Activated effector memory CD4-positive, alpha-beta T cell treated with anti-CD3 and anti-CD28 coated beads, Interleukin-2, amount 50 U/mL, for 16 hours (primary cell): ENCODE data around the gene FGF2.
"Not testable (repeated sequence)": the region's sequence is repeated elsewhere in the genome, so short reads cannot be mapped to it uniquely, and the experiment has no call there.

Experiments
- DNase-seq: peaks from one replicate; pipeline ENCODE4 v3.0.0-alpha.2; 2020

FGF2 gene

DNA sequence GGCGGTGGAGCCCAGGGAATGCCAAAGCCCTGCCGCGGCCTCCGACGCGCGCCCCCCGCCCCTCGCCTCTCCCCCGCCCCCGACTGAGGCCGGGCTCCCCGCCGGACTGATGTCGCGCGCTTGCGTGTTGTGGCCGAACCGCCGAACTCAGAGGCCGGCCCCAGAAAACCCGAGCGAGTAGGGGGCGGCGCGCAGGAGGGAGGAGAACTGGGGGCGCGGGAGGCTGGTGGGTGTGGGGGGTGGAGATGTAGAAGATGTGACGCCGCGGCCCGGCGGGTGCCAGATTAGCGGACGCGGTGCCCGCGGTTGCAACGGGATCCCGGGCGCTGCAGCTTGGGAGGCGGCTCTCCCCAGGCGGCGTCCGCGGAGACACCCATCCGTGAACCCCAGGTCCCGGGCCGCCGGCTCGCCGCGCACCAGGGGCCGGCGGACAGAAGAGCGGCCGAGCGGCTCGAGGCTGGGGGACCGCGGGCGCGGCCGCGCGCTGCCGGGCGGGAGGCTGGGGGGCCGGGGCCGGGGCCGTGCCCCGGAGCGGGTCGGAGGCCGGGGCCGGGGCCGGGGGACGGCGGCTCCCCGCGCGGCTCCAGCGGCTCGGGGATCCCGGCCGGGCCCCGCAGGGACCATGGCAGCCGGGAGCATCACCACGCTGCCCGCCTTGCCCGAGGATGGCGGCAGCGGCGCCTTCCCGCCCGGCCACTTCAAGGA lies at the start of gene FGF2:
FGF2 (plus strand) TSS at position 279 of the 705 bp plus-strand sequence; CDS start at position 623, 344 bp downstream.
- DNase-seq = peak; percentile 64

GRCh38 chr4:122776916-122777315 lies 49.7 kb upstream of the FGF2 start:
- DNase-seq = no peak

DNA sequence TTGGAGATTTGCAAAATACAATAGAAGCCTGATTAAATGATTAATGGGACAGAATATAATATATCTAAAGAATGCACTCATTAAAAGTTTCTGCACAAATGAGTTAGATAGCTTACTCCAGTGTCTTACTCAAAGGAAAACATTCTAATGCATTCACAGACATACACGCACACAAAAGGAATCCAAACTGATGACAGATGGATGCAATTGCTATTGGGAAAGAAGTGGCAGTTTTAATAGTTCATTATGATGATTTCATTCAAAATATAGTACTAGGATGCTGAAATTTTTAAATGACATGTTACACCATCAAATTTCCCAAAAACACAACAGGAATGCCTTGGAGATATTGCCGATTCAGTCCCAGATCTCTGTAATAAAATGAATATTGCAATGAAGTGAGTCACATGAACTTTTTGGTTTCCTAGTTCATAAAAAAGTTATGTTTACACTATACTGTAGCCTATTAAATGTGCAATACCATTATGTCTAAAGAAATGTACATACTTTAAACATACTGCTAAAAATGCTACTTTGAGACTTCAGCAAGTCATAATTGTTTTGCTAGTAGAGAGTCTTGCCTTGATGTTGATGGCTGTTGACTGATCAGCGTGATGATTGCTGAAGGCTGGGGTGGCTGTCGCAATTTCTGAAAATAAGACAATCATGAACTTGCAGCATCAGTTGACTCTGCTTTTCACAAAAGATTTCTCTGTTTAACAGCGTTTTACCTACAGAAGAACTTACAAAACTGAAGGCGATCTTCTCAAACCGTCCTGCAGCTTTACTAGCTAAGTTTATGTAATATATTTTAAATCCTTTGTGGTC lies 48.6 kb upstream of the FGF2 start:
- no peak for DNase-seq

- DNase-seq = no peak
Observed at GRCh38 chr4:122781486-122781885, 45.1 kb upstream of the FGF2 start.

DNA sequence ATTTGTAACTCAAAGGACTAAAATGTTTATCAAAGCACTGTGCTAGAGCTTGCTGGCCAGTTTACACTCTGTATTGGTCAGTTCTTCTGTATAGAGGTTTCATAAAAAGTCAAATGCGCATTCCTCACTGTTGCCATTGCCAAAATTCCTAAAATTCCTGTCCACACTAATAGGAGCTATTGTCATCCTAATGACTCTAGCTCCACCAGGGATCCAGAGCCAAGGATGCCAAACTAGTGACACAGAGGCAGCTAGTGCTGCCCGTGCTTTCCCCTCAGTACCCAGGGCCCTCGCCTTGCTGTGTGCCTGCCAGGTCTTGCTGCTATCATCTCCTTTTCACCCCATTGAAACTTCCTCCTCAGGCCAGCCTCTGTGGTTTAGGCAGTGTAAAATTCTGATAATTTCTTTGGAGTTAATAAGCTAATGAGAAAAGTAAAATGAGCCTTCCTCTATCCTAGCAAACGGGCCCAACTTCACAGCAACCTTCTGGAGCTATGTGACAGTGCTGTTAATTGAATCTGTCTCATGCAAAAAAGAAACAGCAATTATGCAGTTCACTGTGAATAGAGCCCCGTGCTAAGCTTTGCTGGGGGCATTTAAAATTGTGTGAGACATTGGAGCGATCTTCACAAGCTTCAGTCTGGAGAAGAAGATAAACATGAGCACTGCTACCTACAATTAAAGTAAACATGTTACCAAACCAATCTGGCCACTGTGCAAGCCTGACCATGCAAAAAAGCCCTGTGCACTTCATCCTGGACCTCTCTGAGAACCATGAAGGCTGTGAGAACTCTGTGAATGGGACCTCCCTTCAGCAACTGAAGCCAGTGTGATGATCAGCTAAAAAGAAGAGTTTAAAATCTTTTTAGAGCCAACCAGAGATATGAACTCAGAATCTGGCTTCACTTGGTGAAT lies 43.1 kb upstream of the FGF2 start:
- no peak for DNase-seq

DNA sequence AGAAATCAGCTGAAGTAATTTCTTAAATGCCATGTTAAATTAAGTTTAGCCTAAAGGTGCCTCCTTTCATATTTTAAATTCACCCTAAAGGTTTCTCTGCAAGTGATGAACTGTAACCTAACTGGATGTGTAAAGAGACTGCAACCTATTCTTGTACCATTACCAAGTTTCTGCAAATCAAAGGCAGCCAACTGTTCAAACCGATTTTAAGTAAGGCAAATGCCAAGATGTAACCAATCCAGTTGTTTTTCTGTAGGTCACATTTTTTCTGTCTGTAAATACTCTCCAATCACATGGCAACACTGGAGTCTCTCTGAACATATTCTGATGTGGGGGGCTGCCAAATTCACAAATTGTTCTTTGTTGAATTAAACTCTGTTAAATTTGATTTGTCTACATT lies 42.4 kb upstream of the FGF2 start:
- no peak for DNase-seq

DNA sequence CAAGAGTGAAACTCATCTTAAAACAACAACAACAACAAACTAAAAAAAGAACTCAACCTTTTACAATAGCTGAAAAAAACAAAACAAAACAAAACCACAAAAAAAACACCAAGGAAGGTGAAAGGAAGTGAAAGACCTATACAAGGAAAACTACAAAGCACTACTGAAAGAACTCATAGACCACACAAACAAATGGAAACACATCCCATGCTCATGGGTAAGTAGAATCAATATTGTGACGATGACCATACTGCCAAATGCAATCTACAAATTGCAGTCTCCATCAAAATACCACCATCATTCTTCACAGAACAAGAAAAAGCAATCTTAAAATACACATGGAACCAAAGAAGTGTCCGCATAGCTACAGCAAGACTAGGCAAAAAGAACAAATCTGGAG lies 41.5 kb upstream of the FGF2 start:
- DNase-seq = no peak

DNA sequence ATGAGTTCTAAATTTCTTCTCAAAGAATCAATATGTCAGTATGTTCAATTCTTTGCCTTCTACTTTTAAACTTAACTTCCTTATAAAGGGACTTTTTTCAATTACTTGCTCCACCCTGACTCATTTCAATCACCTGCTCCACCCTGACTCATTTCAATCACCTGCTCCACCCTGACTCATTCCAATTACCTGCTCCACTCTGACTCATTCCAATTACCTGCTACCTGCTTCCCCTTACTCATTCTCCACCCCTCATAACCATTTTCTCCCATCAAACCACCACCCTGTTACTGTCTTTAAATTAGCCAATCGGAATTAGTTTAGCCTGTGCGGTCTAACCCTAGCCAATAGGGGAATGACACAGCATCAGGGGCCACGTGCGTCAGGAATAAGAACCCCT lies 40.3 kb upstream of the FGF2 start:
- not testable (repeated sequence) for DNase-seq

DNA sequence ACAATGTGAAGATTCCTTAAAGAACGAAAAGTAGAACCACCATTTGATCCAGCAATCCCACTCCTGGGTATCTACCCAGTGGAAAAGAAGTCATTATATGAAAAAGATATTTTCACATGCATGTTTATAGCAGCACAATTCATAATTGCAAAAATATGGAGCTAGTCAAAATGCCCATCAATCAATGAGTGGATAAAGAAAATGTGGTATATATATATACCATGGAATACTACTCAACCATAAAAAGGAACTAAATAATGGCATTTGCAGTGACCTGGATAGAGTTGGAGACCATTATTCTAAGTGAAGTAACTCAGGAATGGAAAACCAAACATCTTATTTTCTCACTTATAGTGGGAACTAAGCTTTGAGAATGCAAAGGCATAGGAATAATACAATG lies 39.7 kb upstream of the FGF2 start:
- not testable (repeated sequence) for DNase-seq

DNA sequence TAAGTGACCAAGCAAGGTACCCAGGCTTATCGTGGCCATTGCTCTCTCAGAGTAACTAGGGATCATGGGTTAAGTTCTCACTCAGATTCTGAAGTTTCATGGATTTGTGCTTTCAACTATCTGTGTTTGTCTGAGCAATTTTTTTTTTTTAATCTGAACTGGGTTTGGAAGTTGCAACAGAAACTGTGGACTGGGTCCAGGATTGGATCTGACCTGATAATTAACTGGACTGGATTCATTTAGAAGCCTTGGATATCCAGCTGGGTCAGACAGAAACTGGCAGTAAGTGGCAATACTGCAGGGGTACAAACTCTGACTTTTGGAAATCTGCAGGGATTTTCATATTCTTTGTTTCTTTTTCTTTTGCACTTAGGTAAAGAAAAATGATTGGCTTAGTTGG lies 38.7 kb upstream of the FGF2 start:
- DNase-seq = no peak

DNA sequence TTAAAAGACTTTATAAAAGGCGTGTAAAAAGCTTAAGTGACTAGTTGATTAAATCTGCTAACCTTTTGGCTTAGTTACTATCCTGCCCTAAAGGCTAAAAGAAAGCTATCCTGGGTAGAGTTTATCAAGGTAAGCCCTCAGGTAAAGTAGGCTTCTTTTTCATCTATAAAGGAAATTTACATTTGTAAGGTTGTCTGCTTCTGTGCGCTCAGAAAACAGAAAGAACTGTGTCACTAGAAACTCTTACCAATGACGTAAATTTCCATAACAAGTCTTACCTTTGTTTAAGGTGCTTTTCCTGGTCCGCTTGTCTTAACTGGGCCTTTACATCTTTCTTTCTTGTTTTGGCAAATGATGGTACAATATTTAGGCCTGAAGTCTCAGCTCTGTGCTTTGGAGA lies 37.7 kb upstream of the FGF2 start:
- DNase-seq = no peak

DNA sequence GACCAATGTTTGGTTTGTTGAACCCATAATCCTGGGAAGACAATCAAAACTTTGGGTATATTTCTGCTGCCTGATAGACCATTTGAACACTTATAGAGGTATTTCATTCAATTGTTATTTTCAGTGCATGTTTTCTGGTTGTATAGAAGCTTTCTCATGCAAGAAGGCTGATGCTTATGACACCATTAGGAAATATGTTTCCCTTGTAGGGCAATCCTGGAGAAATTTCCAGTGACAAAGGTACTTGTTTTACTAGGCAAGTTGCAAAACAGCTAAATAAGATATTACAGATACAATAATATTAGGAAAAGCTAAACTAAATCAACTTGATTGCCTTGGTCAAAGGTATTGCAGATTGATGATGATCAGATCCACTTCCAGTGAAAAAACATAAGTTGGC lies 32.8 kb upstream of the FGF2 start:
- no peak for DNase-seq

DNA sequence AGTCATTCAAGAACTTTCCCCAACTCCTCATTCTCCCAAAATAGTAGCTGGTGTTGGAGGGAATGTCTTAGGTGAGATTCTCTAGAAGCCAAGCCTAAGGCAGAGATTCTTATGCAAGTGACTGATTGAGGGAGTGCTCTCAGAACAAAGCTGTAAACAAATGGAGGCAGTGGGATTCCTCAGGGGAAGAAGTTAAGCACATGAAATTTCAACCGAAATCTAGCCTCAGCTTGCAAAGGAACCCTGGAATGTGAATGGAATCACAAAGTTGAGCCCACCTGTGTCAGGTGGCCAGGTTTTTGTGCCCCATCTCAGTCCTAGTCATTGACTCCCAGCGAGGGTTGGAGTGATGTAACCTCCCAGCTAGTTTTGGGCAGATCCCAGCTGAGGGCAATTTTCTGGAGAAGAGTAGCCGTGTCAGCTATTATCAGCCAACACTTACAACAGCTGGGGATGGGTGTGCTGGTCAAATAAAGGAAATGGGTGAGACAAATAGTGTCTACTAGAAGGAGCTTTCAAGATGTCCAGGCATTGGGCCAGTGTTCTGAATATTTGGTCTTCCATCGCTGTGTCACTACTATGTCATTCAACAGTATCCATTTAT lies 29.7 kb upstream of the FGF2 start:
- DNase-seq = no peak

DNA sequence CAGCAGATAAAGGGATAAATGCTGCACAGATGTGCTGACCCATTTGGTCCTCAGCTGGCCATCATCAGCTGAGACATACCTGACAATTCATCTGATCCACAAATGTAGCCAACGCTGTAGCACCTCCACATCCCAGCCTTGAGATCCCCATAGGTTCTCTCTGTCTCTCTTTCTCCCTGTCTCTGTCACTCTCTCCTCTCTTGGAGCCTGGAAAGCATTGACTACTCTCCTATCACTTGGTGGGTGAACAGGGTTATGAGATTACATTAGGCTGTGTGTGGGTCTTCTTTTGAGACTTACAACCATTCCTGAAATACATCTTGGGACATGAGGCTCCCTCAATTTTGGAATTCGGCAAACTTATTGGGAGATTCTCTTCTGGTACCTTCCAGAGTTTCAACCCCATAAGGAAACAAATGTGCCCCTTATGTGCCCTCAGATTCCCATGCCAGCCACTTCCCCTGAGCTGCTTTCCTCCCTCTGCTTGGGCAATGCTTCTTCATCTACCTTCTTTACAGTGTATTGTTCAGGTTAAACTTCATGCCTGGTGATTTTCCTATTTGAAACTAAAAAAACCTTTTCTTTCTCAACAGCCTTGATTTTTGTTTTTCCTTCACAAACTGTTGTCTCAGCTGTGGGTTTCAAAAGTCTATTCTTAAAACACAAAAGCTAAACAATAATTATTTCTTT lies 29.1 kb upstream of the FGF2 start:
- no peak for DNase-seq

DNA sequence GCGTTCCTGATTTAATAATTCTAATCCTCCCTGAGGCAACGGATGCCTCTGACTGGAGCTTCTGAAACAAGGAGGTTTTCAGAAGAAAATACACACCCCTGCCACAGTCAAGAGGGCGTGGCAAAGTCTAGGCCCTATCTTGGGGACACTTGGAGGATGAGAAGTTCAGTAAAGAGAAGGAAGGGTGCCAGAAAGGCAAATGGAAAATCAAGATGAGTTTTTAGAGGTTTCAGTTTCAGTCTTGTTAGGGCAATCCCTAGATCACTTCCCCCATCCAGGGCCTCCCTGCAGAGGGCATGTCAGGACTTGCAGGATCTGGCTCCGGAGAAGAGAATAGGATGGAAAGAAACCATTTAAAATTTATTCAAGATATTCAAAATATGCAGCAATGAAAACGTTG lies 28.5 kb upstream of the FGF2 start:
- DNase-seq = no peak

DNA sequence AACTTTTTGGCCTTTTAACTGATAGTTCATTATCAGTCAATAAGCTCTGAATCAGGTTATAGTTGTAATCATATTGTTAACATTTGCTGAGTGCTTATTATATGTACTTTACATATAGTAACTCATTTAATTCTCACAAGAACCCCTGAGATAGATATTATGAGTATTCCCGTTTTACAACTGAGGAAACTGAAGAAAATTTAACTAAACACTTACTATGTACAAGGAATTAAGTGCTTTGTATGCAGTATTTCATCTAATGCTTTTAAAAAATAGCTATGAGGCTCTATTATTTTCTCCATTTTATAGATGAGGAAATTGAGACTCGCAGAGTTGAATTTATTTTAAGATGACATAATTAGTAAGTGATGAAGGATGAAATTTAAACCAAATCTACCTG lies 27.7 kb upstream of the FGF2 start:
- no peak for DNase-seq

DNA sequence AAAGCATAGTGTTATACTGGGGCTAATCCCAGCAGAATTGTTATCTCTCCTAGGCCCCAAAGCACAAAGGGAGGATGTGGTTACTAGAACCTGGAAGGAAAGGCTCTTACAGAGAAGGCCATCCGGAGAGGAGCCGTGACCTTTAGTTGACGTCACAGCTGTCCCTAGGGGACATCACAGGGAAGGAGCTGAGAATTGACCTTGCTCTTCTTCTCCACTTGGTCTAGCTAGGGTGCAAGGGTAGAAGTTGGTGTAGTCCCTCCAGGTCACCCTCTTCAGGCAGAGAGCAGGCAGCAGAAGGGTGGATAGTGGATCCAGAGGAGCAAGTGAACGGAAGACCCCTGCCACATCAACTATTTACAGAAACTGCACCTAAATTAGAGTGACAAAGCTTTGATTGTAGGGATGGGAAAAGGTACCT lies 22.8 kb upstream of the FGF2 start:
- no peak for DNase-seq

- no peak for DNase-seq
Observed at GRCh38 chr4:122806981-122807679, 19.5 kb upstream of the FGF2 start.

DNA sequence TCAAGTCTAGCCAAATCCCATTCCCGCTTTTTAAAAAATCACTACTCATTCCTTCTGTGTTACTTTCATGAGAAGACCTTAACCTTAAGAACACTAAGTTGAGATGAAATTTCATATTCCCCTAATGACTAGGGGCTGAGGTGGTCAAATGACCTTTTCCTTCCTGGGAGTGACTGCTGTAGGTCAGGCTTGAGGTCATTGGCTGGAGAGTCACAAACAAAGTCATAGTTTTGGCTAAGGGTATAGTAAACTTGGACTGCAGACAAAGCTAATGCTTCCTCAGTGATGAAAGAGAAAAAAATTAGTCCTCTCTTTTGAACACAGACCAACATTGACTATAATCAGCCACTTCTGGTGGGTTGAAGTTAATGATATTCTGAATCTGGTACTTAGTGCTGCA lies 16.0 kb upstream of the FGF2 start:
- no peak for DNase-seq

GRCh38 chr4:122811781-122812180 lies 14.8 kb upstream of the FGF2 start:
- not testable (repeated sequence) for DNase-seq

DNA sequence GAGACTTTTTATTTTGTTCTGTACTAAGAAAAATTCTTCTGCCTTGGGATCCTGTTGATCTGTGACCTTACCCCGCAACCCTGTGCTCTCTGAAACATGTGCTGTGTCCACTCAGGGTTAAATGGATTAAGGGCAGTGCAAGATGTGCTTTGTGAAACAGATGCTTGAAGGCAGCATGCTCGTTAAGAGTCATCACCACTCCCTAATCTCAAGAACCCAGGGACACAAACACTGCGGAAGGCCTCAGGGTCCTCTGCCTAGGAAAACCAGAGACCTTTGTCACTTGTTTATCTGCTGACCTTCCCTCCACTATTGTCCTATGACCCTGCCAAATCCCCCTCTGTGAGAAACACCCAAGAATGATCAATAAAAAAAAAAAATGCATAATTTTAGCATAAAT lies 13.8 kb upstream of the FGF2 start:
- DNase-seq = not testable (repeated sequence)

- no peak for DNase-seq
Observed at GRCh38 chr4:122814426-122814825, 12.2 kb upstream of the FGF2 start.
